NCI-H2196 (cell line): ENCODE measurements around the gene TBL1X.
"Not testable (repeated sequence)": the region's sequence is repeated elsewhere in the genome, so short reads cannot be mapped to it uniquely, and the experiment has no call there.

Experiments used
- DNase-seq: peaks from one replicate; lab custom pipeline; 2025; ENCODE audit not compliant: unreplicated experiment; lab: John Stamatoyannopoulos, UW

The TBL1X gene

DNA sequence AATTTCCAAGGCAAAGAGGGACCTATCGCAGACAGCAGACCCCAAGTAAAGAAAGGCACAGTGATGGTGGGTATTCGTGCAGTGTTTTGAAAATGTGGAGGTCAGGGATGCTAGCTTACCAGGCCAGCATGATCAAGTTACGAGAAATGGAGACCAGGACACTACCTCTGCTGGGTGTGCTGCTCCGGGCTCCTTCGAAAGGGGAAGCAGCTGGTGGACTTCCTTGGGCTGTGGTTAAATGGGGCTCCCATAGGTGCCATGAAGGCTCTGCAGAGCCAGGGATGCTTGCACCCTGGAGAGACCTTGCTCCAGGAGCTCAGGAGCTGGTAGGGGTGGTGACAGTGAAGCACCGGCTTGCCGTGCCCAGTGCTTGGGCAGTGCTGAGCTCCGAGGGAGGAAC lies 68.8 kb downstream of the TBL1X start:
- DNase-seq: no peak

DNA sequence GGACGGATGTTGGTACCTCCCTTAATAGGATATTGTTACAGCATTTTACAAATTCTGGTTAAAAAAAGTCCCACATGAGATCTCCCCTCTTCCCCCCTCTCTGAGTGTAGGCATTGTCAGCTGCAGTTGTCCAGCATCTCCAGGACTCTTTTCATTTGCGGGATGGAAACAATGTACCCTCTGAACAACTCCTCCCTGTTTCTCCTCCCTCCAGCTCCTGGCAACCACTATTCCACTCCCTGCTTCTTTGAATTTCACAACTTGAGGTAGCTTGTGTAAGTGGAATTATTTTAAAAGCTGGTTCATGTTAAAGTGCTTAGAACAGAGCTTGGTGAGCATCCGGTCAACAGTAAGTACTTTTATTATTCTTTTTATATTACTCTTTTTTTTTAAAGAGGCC lies 69.8 kb downstream of the TBL1X start:
- DNase-seq: peak; percentile 4

DNA sequence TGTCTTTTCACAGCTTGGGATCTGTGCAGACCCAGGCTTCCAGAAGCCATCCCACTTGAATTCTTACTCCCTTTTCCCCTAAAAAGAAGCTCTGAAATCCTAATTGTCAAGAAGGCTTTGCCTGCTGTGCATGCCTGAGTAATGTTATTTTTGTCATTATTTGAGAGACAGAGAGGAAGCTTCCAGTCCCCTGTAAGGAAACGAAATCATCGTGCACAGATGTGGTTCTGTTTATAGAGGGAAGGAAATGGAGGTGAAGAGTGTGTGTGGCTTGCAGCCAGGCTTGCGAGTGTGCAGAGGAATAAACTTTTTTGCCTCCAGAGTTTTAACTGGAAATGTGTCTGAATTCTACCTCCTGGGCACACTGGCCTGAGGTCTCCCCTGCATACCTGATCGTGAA lies 70.2 kb downstream of the TBL1X start:
- no peak for DNase-seq

DNA sequence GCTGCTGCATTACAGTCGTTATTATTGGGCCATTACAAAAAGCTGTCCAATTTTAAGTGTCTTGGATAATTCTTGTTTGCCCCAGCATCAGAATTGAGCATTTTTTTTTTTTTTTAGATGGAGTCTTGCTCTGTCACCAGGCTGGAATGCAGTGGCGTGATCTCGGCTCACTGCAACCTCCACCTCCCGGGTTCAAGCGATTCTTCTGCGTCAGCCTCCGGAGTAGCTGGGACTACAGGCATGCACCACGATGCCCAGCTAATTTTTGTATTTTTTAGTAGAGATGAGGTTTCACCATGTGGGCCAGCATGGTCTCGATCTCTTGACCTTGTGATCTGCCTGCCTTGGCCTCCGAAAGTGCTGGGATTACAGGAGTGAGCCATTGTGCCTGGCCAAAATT lies 71.3 kb downstream of the TBL1X start:
- not testable (repeated sequence) for DNase-seq

DNA sequence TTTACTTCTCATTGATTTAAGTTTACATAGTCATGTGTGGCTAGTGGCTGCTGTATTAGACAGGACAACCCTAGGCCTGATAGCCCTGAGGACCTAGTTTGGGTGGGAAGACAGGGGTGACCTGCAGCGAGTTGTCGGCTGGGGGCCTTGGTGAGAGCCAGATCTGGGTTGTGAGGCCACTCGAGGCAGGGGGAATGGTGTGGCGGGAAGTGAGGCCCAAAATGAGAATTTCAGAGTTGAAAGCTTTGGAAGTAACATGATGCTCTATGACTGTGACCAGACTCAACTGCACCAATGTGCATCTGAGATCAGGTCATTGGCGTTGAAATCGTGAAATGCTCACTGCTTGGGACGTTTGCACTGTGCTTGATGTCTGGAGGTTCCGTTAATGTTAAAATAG lies 72.9 kb downstream of the TBL1X start:
- DNase-seq: no peak

DNA sequence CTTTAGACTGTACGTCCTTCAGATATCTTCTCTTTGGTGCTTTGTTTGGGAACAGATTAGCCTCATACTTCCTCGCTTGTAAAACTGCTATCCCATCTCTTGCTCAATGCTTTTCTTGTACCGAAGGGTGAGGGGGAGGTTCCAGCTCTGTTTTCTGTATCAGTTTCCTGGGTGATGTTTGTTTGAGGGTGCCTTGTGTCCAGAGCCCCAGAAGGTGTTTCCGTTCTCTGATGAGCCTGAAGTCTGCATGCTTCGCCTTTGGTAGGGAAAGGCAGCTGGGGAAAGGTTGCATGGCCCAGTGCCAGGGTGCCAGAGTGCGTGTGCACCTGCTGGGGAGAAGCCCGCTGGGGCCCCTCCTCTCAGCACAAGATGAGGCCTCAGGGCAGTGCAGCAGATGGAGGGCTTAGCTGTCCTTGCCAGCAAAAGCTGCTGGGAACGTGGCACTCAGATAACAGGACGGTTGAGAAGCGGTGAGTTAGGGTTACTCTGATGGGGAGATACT lies 73.7 kb downstream of the TBL1X start:
- DNase-seq: peak; percentile 77

DNA sequence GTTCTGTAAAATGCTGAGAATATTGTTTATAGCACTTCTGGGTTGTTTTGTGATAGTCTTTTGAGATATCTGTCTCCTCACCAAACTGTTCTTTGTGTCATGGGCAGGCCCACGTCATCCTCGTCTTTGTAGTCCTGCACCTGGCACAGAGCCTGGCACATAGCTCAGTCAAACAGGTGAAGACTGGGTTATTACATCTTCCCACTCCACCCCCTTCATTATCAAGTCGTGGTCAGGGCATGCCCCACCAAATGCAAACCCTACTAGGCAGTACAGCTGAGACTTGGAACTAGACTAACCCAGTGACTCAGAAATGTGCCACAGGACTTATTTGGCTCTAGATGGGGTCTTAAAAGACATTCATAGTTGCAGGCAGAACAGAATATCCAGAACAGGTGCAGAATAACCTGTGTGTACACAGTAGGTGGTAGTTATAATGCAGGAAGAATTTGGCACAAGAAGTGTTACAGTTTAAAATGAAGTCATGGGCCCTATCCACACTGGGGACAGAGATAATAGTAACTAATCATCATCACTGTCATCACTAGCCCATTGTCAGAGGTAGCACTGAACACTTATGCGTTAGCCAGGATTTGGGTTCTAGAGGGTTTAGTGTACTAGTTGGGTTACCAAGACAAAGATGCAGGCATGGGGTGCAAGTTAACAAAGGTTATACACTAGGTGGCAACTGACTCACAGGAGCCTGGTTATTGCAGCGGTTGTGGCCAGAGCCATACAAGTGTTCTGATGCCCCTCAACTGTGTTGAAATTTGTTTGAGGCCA lies 74.9 kb downstream of the TBL1X start:
- peak; percentile 14 for DNase-seq

DNA sequence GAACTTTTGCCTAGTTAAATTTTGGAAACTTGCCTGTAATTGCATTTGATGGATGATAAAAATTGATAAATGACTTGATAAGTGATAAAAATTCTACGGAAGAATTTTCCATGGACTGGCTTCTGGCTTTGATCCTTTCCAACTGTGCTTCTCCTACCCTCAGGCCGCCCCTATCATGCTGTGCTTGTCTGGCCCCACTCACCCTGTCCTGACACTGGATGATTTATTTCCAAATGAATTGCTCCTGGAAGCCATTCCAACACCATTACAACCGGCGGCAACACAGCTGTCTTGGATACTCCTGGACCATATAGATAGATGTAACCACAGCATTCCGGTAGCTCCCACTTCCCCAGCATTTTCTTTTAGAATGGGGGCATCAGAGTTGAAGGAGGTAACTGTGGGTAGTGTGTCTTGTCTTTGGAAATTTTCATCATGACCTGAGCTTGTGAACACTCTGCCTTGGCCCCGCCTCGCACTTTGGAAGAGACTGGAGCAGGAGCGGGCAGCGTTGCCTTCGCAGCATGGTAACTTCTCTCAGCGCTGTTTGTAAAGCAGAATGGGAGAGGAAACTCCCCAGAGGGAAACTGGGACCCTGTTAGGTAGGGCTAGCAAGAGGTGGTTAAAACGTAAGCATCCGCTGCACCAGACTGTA lies 77.4 kb downstream of the TBL1X start:
- no peak for DNase-seq

DNA sequence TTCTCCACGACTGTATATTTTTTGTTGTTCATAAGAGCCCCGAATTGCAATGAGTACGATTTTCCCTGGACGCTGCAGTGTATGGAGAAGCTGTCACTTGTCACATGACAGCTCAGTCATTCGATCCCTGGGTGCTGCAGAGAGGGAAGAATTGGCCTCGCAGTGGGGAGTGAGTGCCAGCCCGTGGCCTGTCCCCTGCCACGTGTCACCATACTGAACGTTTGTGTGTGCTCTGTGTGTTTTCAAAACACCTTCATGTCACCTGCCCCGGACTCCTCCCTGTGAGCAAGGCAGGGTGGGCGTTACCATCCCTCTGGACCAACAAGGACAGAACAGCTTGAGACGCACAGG lies 77.9 kb downstream of the TBL1X start:
- no peak for DNase-seq

DNA sequence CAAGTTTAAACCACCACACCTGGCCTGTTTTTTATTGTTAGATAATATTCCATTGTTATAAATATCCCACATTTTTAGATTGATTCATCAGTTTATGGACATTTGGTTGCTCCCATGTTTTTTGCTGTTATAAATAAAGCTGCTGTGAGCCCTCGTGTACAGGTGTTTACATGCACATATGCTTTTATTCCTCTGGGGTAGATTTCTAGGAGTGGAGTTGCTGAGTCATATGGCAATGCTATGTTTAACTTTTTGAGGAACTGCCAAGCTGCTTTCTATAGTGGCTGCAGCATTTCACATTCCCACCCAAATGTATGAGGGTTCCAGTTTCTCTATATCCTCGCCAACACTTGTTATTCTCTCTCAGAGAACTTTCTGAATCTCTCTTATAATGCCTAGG lies 90.5 kb downstream of the TBL1X start:
- DNase-seq: no peak

DNA sequence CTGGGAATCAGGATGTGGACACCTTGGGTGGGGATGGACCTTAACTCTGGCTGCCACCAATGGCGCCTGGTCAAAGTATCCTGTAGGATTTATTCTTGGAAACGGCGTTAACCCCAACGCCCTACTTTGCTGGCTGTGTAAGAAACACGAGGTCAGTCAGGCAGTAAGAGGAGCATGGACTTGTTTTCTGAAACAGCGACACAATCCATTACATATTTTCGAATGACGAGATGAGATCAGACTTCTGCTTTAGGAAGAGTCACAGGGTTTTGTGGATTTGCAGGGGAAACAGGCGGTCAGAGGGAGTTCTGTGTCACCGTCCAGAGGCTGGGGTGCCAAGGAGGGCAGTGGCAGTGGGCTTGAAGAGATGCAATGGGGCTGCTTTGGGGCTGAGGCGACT lies 92.2 kb downstream of the TBL1X start:
- DNase-seq: no peak

DNA sequence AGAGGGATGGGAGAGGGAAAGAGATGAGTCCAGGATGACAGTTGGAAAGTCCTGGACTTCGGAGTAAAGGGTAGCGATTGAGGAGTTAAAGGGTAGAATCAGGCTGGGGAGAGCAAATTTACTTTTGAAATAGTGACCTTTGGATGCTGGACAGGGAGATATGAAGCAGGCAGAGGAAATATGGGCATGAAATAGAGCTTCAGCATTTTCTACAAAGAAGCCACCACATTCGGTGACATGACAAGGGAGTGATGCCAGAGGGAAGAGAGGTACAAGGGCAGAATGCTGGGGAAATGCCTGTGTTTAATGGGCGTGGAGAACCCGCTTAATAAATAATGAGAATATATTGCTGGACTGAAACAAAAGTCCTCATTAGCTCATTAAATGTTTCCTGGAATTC lies 92.7 kb downstream of the TBL1X start:
- no peak for DNase-seq

DNA sequence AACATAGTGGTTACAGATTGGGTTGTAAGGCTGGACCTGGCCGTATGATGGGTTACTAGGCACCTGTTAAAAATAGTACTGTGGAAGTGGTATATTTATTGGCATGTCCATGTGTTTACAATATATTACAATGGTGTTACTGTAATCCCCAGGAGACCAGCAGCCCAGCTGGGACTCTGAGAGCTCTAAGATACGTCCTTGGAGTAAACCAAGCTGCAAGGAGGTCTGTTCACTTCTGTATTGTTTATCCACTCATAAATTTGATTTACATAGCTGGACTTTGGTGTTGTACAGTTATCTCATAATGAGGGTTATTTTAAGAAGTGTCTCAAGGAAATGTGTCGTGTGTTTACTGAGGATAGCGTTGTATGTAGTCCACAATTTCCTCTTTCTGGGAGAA lies 93.8 kb downstream of the TBL1X start:
- no peak for DNase-seq

DNA sequence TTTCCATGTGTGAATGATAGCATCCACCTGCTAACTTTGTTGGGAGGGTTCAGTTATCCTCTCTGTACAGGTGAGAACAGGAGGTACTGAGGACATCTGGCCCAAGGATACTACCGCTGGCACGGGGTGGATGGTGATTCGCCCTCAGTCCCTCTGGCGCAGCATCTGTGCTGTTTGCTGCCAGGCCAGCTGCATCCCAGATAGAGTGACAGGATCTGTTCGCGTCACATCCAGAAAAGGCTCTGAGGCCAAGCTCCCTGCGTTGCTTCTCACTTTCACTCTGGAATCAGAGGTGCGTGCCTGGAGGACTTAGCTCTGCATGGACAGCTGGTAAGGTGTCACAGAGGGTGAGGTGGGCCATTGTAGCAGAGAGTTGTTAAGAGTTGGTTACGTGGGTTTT lies 95.4 kb downstream of the TBL1X start:
- peak; percentile 15 for DNase-seq

DNA sequence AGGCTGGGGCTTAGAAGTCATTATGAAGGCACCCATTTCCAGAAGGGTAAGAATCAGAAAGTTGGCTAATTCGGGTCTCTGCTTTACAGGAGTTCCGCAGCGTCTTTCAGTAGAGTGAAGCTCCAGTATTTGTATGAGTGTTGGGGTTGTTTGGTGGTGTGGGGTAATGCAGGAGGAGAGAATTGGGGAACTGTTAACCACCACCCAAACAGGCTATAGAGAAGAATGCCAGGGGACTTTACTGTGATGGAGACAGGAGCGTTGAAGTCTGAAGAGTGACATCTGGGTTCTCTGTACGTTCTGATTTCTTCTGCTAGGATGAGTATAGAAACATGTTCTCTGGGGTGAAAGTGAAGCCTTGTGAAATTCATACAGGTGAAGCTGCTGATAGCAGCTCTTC lies 96.3 kb downstream of the TBL1X start:
- DNase-seq: no peak

DNA sequence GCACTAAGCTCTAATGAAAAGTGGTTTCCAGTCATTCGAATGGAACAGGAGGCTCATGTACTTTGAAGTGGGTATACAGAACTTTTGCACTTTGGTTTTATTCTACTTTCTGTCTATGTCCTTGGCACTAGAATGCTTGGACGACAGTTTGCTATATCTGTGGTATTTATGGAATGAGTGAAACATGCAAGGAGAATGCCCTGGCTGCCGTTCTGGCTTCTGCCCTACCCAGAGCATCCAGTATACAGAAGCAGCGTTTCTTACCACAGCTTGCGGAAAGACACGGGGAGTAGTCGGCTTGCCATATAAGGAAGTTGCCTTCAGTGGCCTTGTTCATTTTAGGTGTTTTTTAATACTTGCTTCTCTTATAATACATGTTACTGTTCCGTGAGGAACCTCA lies 98.0 kb downstream of the TBL1X start:
- no peak for DNase-seq

DNA sequence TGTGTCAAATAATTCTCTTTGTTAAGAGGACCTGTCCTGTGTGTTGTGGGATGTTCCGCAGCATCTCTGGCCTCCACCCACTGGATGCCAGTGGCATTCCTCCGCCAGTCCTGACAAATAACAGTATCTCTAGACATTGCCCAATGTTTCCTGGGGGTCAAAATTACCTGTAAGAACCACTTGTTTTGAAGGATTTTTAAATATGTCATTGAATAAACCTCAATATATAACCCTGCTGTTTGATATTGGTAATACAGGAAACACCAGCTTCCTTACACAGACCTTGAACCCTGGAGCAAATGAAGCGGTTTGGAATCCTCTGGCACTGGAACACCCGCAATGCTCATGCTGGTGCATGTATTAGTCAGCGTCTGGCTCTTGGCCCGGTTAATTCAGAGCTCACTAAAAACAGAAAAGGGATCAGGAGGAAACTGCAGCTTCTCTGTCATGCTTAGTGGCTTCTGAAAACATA lies 101.3 kb downstream of the TBL1X start:
- peak; percentile 53 for DNase-seq

DNA sequence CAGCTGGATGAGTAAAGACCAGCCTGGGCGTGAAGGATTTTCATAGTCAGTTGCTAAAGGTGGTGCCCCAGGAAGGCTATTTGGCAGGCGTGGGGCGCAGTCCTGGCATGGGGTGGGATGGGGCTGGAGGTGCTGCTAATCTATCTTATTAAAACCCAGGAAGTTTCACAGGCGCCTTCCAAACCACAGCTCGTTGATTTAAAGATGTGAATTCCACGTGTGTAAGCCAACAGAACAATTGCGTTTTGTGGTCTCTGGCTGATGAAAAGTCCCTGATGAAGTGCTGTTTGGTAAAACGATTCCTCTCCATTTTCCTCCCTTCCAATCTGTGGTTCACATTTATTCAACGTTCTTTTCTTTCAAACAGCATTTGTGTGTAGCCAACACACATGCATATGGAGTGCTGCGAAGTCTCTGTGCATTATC lies 105.0 kb downstream of the TBL1X start:
- DNase-seq: no peak

DNA sequence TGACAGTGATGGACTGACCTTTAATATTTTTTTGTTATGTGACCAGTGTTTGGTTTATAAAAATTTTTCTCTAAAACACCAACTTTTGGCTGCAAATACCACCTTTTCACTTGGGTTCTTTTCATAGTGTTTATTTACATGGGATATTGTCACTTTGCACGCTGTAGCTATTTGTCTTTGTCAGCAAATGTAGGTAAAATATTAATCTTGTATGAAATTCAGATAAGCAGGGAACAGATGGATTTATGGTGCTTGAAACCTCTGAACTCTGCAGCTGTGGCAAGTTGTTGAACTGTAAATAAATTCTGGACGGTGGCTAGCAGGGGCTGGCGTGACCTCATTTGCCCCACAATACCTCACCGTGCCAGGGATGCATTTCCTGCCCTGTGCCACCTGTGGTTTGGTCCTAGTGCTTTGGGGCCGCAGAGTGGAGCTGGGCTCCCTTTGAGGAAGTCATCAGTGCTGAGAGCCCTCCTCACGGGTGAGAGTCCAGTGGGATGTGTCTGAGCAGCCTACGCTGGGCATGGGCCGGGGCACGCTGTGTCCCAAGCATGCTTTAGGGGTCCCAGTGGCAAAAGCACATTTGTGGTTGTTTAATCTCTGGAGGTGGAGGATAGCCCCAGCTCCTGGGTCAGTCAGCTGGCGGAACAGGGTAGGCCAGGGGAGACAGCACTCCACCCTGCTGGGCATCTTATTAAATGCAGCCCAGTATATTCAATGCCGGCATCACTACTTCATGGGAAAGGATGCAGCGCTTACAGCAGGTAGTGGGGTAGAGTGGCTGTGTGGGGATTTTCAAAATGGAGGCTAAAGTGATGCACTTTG lies 108.6 kb downstream of the TBL1X start:
- DNase-seq: peak; percentile 27

DNA sequence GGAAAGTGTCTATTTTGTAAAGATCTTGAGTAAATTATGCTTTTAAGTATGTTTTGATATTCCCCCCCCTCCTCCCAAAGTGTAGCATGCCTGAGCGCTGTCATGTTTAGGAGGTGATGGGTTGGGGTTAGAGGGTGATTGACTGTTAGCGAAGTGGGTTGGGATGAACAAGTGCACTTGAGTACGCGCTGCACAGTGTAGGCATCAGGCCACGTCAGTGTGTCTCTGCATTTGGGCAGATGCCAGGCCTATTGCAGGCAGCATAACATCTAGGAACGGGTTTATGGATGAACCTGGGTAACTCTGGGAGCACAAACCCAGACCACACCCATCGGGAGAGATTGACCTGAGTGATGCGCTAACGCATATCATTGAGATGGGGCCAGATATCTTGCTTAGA lies 111.2 kb downstream of the TBL1X start:
- no peak for DNase-seq

DNA sequence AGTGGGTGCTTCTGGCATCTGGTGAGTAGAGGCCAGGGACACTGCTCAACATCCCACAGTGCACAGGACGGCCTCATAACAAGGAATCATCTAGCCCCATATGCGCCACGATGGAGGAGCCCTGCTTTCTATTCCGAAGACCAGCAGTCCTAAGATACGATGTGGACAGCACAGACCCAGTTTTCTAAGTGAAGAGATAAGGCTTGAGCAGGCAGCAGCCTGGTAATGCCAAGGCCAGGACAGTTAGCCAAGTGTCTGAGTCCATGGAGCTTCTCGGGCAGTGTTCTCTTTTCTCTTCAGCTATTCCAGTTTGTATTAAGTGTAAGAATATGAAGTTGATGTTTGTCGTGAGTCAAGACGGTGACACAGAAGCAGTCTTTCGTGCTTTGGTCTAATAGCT lies 112.7 kb downstream of the TBL1X start:
- no peak for DNase-seq
